Neural crest cell (in vitro differentiated cells): Measurements from ENCODE around the gene WWOX. TPM values are rescaled to one million over a fixed set of nuclear protein-coding genes. Genes with fewer than 3 reads are reported as not detected.

Experiments used
- DNase-seq: peaks from one replicate; pipeline ENCODE4 v3.0.0; 2021; ENCODE audit warnings: low read depth, mixed read lengths, low spot score
- H3K27ac Mint-ChIP-seq: one replicate; pipeline ENCODE4 v1.8.0; 2021; ENCODE audit warnings: mild to moderate bottlenecking, mixed read lengths; ENCODE audit not compliant: unreplicated experiment
- H3K27me3 Mint-ChIP-seq: 2 replicates; pipeline ENCODE4 v1.8.0; 2021; ENCODE audit warnings: low read depth, mild to moderate bottlenecking, mixed read lengths
- H3K36me3 Mint-ChIP-seq: 2 replicates; pipeline ENCODE4 v1.8.0; 2021; ENCODE audit warnings: low read depth, mild to moderate bottlenecking, mixed read lengths
- H3K4me1 Mint-ChIP-seq: 2 replicates; pipeline ENCODE4 v1.8.0; 2021; ENCODE audit warnings: mixed read lengths
- H3K4me3 Mint-ChIP-seq: one replicate; pipeline ENCODE4 v1.8.0; 2021; ENCODE audit warnings: mild to moderate bottlenecking, mixed read lengths
- H3K9me3 Mint-ChIP-seq: 2 replicates; pipeline ENCODE4 v1.8.0; 2021; ENCODE audit warnings: mixed read lengths
- total RNA-seq: library from RNA; stranded (reverse); gene quantifications from 2 replicates; pipeline ENCODE4 v1.2.1, GENCODE V29; 2021
- TF ChIP-seq, protein P1 (sequence below): fragments of 200-600 bp; sonication (generic); conservative IDR thresholded peaks from 2 replicates; pipeline ENCODE4 v1.5.0; 2021; ENCODE audit warnings: antibody characterized with exemption, mild to moderate bottlenecking

Gene WWOX
- total RNA-seq, 1 donor from 2014 or later, result 30.5 TPM

DNA sequence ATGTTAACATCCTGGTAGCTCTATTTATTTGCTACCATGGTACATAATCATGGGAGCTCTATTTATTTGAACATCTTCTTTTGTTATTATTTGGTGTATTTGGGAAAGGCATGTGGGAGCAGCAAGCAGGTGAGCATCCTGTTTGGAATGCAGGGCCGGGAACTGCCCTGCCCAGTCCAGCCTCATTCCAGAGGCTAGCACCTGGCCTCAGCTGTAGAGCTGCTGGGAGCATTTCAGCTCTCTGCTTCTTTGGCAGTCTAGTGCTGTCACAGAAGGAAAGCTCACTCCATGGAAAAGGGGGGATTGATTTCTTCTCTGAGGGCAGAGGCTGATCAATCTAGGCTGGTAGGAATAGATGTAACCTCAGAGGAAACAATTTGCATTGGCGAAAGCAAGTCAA is 112.5 kb downstream of the WWOX start:
- DNase-seq, result no peak
- TF ChIP-seq, protein P1, sequence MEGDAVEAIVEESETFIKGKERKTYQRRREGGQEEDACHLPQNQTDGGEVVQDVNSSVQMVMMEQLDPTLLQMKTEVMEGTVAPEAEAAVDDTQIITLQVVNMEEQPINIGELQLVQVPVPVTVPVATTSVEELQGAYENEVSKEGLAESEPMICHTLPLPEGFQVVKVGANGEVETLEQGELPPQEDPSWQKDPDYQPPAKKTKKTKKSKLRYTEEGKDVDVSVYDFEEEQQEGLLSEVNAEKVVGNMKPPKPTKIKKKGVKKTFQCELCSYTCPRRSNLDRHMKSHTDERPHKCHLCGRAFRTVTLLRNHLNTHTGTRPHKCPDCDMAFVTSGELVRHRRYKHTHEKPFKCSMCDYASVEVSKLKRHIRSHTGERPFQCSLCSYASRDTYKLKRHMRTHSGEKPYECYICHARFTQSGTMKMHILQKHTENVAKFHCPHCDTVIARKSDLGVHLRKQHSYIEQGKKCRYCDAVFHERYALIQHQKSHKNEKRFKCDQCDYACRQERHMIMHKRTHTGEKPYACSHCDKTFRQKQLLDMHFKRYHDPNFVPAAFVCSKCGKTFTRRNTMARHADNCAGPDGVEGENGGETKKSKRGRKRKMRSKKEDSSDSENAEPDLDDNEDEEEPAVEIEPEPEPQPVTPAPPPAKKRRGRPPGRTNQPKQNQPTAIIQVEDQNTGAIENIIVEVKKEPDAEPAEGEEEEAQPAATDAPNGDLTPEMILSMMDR, result no peak
- Mint-ChIP-seq H3K9me3 (no peaks in the 10 kb centered on the region), H3K27ac (no peak overlapping the region), H3K4me1 (peaks cover 7% of the 10 kb centered on the region), H3K4me3 (no peak overlapping the region), H3K27me3 (no peaks in the 10 kb centered on the region), H3K36me3 (peaks cover under 1% of the 10 kb centered on the region)

DNA sequence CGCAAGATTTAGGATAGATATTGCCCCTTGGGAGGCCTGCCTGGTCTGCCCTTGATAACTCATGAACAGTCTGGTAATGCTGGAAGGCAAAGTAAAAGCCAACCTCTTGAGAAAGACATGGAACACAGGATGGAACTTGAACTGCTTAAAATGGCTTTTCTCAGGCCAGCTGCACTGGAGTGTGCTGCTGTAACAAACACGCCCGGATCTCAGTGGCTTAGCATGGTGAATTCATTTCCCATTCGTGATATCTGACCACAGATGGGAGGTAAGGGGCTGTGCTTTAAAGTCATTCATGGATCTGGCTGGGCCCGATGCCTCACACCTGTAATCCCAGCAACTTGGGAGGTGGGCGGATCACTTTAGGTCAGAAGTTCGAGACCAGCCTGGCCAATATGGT is 113.2 kb downstream of the WWOX start:
- Mint-ChIP-seq H3K27ac (no peak overlapping the region), H3K9me3 (no peaks in the 10 kb centered on the region), H3K36me3 (peaks cover 2% of the 10 kb centered on the region), H3K4me1 (peaks cover 7% of the 10 kb centered on the region), H3K4me3 (no peak overlapping the region), H3K27me3 (no peaks in the 10 kb centered on the region)
- TF ChIP-seq, protein P1, result no peak
- no peak for DNase-seq

DNA sequence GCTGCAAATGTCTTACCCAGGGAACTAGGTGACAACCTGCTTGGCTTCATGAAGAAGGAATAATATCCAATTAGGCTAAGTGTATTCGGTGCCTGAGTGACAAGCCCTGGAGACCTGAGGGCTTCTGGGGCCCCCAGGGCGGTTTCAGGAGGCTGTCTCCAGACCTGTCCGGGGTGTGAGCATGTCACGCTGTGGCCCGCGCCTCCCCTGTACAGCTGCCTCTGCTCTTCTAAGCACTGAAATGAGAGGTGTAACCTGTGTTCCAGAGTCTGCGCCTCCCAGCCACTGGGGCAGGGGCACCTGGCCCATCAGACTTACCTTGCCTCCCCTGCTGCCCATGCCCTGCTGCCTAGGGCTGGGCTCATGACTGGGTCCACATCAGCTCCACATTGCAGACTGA is 114.3 kb downstream of the WWOX start:
- H3K4me1 Mint-ChIP-seq, result peaks cover 7% of the 10 kb centered on the region
- TF ChIP-seq, protein P1, result no peak
- no peaks in the 10 kb centered on the region for H3K9me3 Mint-ChIP-seq
- peaks cover 2% of the 10 kb centered on the region for H3K36me3 Mint-ChIP-seq
- H3K27me3 Mint-ChIP-seq, result no peaks in the 10 kb centered on the region
- DNase-seq, result no peak
- H3K4me3 Mint-ChIP-seq, result no peak overlapping the region
- H3K27ac Mint-ChIP-seq, result no peak overlapping the region

DNA sequence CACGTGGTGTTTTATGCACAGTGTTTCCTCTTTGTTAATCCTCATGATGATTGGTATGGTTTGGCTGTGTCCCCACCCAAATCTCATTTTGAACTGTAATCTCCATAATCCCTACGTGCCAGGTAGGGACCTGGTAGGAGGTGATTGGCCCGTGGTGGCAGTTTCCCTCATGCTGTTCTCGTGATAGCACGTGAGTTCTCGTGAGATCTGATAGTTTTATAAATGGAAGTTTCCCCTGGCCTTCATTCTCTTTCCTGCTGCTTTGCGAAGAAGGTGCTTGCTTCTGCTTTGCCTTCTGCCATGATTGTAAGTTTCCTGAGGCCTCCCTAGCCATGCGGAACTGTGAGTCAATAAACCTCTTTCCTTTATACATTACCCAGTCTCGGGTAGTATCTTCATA is 115.8 kb downstream of the WWOX start:
- TF ChIP-seq, protein P1, result no peak
- DNase-seq, result no peak
- no peak overlapping the region for H3K27ac Mint-ChIP-seq
- no peak overlapping the region for H3K4me3 Mint-ChIP-seq
- H3K27me3 Mint-ChIP-seq, result no peaks in the 10 kb centered on the region
- H3K9me3 Mint-ChIP-seq, result no peaks in the 10 kb centered on the region
- peaks cover 4% of the 10 kb centered on the region for H3K4me1 Mint-ChIP-seq
- peaks cover 2% of the 10 kb centered on the region for H3K36me3 Mint-ChIP-seq

DNA sequence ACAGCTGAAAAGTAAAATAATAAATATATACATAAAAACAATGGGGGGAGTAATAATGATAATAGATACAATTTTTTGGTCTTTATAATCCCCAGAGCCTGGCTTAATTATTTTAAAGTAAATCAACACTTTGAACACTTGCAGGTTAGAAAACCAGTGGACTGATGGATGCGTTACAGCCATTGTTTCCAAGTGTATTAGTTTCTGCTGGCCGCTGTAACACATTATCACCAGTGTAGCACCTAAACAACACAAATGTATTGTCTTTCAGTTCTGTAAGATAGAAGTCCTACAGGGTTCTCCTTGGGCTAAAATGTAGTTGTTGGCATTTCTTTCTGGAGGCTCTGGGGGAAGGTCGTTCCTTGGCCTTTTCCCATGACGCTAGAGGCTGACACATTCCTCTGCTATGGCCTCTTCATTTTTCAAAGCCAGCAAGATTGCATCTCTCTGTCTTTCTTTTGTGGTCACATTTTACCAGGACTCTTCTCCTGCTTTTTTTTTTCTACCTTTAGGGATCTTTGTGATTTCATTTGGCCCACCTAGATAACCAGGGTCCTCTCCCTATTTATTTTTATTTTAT is 116.8 kb downstream of the WWOX start:
- Mint-ChIP-seq H3K9me3 (no peaks in the 10 kb centered on the region), H3K27me3 (no peaks in the 10 kb centered on the region), H3K4me3 (no peak overlapping the region), H3K27ac (no peak overlapping the region), H3K4me1 (no peaks in the 10 kb centered on the region), H3K36me3 (peaks cover 2% of the 10 kb centered on the region)
- TF ChIP-seq, protein P1, result no peak
- no peak for DNase-seq
